Activated CD8-positive, alpha-beta T cell treated with anti-CD3 and anti-CD28 coated beads, Interleukin-2, amount 10 ng/mL, durations not matched to agents 7 days and 5 days (primary cell): Measurements from ENCODE around the gene CNP. TPM values are rescaled to one million over a fixed set of nuclear protein-coding genes. Genes with fewer than 3 reads are reported as not detected.

Source experiments
- ATAC-seq: fragments of 150-1000 bp; cut with Tn5 transposase; one replicate; pipeline ENCODE4 v1.10.0; 2021; ENCODE audit warnings: moderate library complexity
- CTCF ChIA-PET: fragments of 350-600 bp; sonication (Branson Sonifier 250); formaldehyde crosslinking; loops from one replicate; lab custom pipeline; 2021; ENCODE audit warnings: antibody characterized with exemption; lab: Charles Lee
- POLR2A ChIA-PET: fragments of 350-600 bp; sonication (Branson Sonifier 250); formaldehyde crosslinking; loops from one replicate; lab custom pipeline; 2021; ENCODE audit warnings: antibody characterized with exemption; lab: Charles Lee
- DNase-seq: peaks from one replicate; pipeline ENCODE4 v3.0.0-alpha.2; 2020
- H3K27ac Mint-ChIP-seq: one replicate; pipeline ENCODE4 v1.8.0; 2021; ENCODE audit warnings: mild to moderate bottlenecking, mixed read lengths
- H3K27me3 Mint-ChIP-seq: one replicate; pipeline ENCODE4 v1.8.0; 2021; ENCODE audit warnings: low read depth, mixed read lengths
- H3K36me3 Mint-ChIP-seq: one replicate; pipeline ENCODE4 v1.8.0; 2021; ENCODE audit warnings: low read depth, mixed read lengths
- H3K4me1 Mint-ChIP-seq: one replicate; pipeline ENCODE4 v1.8.0; 2021; ENCODE audit warnings: low read depth, mixed read lengths
- H3K4me3 Mint-ChIP-seq: one replicate; pipeline ENCODE4 v1.8.0; 2021; ENCODE audit warnings: mild to moderate bottlenecking, mixed read lengths
- H3K9me3 Mint-ChIP-seq: one replicate; pipeline ENCODE4 v1.8.0; 2022; ENCODE audit warnings: mixed read lengths; ENCODE audit not compliant: insufficient read depth
- total RNA-seq, 2 experiments: library from RNA; stranded (reverse); gene quantifications; one replicate each; pipeline ENCODE4 v1.2.3, GENCODE V29; 2021

Gene CNP
- total RNA-seq, 2 experiments from 2014 or later = 93.4 to 94.6 TPM

DNA sequence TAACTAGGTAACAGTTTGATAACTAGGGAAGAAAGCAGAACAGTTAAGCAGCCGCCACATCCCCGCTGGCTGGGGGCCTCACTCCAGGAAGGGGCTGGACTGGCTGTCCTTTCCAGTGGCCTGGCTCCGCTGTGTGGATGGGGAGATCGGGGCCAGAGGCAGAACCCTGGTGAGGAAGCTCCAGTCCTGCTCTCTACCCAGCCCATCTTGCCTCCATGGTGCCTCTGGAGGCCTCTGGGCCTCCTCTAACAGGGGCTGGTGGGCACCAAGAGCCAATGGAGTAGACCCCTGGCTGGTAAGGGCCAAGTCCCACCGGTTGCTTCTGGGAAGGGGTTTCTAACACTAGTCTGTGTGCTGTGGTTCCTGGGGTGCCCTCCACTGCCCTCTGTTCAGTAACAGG lies 8.1 kb downstream of the CNP start:
- H3K4me3 Mint-ChIP-seq = no peak overlapping the region
- POLR2A ChIA-PET = interaction anchor here (1.0 to 1.2 kb wide), 2 partner anchors 11 to 138 kb away, joined by 3 to 4 read pairs; partner anchors contain the start of gene DHX58
- ATAC-seq (no peak), DNase-seq (no peak)
- H3K4me1 Mint-ChIP-seq = peaks cover 6% of the 10 kb centered on the region
- peaks cover 65% of the 10 kb centered on the region for H3K36me3 Mint-ChIP-seq
- no peak overlapping the region for H3K27ac Mint-ChIP-seq
- no peaks in the 10 kb centered on the region for H3K9me3 Mint-ChIP-seq
- H3K27me3 Mint-ChIP-seq = no peaks in the 10 kb centered on the region
- CTCF ChIA-PET = interaction anchor here (1.0 to 1.9 kb wide), 2 partner anchors 11 to 22 kb away, joined by 3 to 4 read pairs; no protein-coding TSS in a partner anchor

DNA sequence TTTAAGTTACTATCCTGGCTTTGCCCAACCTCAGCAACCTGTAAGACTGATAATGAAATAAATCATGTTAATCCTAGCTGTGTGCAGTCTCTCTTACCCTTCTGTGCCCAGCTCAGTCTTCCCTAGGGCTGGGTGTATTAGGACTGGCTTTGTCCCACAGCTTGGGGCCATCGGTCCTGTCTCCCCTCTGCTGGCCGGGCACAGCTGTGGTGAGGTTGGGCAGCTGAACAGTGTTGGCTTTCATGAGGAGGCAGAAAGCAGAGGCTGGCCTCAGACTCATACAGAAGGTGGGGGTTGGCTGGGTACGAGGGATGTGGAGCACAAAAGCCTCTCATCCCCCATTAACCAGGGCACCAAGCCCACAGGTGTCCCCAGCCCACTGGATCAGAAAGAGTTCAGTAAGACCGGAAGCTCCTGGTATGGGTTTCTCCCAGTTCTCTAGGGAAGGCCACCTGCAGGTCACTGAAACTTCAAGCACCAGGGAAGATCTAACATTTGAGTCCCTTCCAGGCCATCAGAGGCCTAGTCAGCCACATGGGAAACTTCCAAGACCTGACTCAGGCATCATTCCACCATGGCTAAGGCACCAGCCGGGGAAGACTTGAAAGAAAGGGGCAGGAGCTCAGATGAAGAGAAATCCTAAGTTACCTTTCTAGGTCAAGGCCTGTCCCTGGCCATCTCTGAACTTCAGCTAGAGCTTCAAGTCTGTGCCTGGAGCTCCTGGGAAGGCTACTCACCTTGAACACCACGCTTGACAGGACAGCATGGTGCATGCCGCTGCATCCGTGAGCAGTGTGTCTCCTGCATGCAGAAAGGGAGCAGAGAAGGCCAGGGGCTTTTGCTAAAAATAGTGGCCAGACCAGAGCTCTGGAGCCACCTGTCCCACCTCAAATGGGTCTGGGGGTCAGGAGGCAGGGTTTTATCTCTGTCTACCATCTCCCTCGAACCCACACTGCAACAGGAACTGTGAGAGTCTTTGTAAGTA lies 8.8 kb downstream of the CNP start:
- no peak for DNase-seq
- no peaks in the 10 kb centered on the region for H3K27me3 Mint-ChIP-seq
- peaks cover 4% of the 10 kb centered on the region for H3K4me1 Mint-ChIP-seq
- ChIA-PET CTCF (interaction anchor here (0.8 to 1.9 kb wide), 3 partner anchors 8 to 21 kb away, joined by 3 to 4 read pairs (median 3); no protein-coding TSS in a partner anchor), POLR2A (interaction anchor here (0.6 to 1.0 kb wide), 2 partner anchors 10 to 45 kb away, joined by 3 to 4 read pairs; partner anchors contain the start of gene ODAD4)
- H3K4me3 Mint-ChIP-seq = no peak overlapping the region
- no peak overlapping the region for H3K27ac Mint-ChIP-seq
- peaks cover 68% of the 10 kb centered on the region for H3K36me3 Mint-ChIP-seq
- ATAC-seq = no peak
- no peaks in the 10 kb centered on the region for H3K9me3 Mint-ChIP-seq

DNA sequence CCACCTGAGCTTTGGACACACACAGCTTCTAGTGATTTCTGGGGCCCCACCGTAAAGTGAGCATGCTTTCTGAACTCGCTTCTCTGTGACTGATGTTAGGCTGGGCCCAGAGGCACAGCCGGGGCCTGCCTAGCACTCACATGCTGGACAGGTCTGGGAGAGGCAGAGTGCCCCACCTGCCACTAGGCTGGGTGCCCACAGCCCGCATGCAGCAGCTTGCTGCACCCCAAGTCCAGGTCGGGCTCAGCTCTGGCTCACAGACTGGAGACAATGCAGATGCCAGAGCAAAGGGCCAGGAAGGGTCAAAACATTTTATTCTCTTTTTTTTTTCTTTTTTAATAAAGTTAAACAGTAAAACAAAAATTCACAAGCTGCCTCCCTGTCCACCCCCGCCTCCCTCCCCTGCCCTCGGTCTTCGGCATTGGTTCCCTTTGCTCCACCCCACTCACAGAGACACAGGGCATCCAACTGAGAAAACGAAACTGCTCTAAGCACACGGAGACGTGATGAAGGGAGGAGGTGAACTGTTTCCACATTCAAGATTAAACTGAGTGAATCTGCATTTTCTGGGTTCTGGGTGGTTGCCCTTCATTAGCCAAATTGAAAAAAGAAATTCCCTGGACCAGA lies 9.7 kb downstream of the CNP start:
- Mint-ChIP-seq H3K9me3 (no peaks in the 10 kb centered on the region), H3K36me3 (peaks cover 69% of the 10 kb centered on the region), H3K4me3 (no peak overlapping the region), H3K27me3 (no peaks in the 10 kb centered on the region), H3K27ac (no peak overlapping the region), H3K4me1 (no peaks in the 10 kb centered on the region)
- ChIA-PET POLR2A (interaction anchor here (0.6 kb wide), 1 partner anchor 85 kb away, joined by 3 read pairs; no protein-coding TSS in a partner anchor), CTCF (interaction anchor here (0.8 to 1.9 kb wide), 2 partner anchors 9 to 20 kb away, joined by 3 to 4 read pairs; no protein-coding TSS in a partner anchor)
- ATAC-seq (no peak), DNase-seq (no peak)

DNA sequence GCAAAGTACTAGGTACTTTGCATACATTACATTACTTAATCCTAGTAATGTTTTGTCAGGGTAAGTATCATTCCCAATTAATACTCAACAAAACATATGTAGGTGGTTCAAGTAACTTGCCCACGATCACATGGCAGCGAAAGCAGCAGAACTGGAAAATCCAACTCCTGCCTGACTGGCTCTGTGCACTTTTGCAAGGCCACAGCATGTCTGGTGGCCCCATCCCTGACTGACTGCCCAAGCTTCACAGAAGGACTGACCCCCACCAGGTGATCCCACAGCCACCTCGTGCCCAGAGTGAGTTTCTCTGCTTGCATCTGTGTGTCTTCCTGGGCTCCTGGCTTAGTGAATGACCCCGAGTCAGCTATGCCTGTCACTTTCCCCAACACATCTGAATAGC lies 11.4 kb downstream of the CNP start:
- ATAC-seq (no peak), DNase-seq (no peak)
- Mint-ChIP-seq H3K9me3 (no peaks in the 10 kb centered on the region), H3K4me1 (no peaks in the 10 kb centered on the region), H3K4me3 (no peak overlapping the region), H3K27ac (peak overlapping the region; percentile 0), H3K27me3 (no peaks in the 10 kb centered on the region), H3K36me3 (peaks cover 72% of the 10 kb centered on the region)
- ChIA-PET CTCF (interaction anchor here (1.3 kb wide), 1 partner anchor 15 kb away, joined by 5 read pairs; no protein-coding TSS in a partner anchor), POLR2A (no interaction called here)

DNA sequence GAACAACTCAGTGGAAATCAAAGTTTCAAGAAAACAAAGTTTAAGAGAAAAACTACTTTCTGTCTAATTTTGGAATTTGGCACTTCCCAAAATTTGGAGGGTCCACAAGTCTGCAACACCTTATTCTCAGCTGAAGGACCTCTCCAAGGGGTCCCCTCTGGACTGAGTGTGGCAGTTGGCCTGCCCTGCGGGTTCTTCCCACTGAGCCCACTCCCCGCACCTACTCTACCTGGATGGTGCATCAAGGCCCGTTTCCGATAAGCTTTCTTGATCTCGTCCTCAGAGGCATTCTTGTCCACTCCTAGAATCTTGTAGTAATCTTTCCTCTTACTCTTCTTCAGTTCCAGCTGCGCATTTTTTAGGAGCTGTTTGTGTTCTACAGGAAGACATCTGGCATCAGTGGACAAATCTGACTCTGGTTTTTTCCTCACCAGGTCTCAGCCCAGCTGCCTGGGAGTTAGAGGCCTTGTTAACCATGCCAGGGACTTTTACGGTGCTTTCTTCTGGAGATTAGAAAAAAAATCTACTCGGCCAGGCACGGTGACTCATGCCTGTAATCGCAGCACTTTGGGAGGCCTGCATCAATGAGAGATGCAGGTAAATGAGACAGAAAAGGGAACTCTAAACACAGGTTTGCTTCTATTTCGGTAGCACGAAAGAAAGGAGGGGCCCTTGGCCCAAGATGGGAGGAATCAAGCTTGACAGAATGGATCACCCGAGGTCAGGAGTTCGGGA lies 15.6 kb downstream of the CNP start:
- no peak for ATAC-seq
- Mint-ChIP-seq H3K4me3 (no peak overlapping the region), H3K36me3 (peaks cover 68% of the 10 kb centered on the region), H3K9me3 (no peaks in the 10 kb centered on the region), H3K27ac (no peak overlapping the region), H3K27me3 (no peaks in the 10 kb centered on the region), H3K4me1 (no peaks in the 10 kb centered on the region)
- DNase-seq = no peak
- CTCF ChIA-PET = no interaction called here
- POLR2A ChIA-PET = interaction anchor here (2.1 kb wide), 1 partner anchor 10 kb away, joined by 6 read pairs; no protein-coding TSS in a partner anchor

DNA sequence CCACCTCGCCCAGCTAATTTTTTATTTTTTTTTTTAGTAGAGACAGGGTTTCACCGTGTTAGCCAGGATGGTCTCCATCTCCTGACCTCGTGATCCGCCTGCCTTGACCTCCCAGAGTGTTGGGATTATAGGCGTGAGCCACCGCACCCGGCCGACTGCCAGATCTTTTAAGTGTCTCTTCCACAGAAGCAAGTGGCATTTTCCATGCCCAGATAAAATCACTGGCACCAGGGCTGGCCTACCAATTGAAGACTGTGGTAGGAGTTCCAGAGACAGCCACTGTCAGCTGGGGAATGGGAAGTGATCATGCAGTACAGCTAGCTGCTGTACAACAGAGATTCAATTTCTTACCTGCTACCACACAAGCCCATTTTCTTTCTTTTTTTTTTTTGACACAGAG lies 17.9 kb downstream of the CNP start:
- ATAC-seq = no peak
- Mint-ChIP-seq H3K27me3 (no peaks in the 10 kb centered on the region), H3K4me1 (no peaks in the 10 kb centered on the region), H3K36me3 (peaks cover 73% of the 10 kb centered on the region), H3K27ac (no peak overlapping the region), H3K9me3 (no peaks in the 10 kb centered on the region), H3K4me3 (no peak overlapping the region)
- ChIA-PET CTCF (no interaction called here), POLR2A (interaction anchor here (1.7 kb wide), 1 partner anchor 17 kb away, joined by 7 read pairs; the partner anchor contains the start of gene CNP)
- no peak for DNase-seq

DNA sequence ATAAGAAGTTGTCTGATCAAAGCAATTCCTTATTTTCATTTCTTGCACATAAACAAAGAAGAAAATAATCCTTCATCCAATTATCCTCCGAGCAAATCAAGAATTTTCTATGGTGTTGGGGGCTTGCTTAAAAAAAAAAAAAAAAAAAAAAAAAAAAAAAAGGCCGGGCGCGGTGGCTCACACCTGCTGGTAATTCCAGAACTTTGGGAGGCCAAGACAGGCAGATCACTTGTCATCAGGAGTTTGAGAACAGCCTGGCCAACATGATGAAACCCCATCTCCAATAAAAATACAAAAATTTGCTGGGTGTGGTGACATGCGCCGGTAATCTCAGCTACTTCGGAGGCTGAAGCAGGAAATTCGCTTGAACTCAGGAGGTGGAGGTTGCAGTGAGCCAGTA lies 19.3 kb downstream of the CNP start:
- no peaks in the 10 kb centered on the region for H3K4me1 Mint-ChIP-seq
- DNase-seq (no peak), ATAC-seq (no peak)
- H3K9me3 Mint-ChIP-seq = no peaks in the 10 kb centered on the region
- ChIA-PET CTCF (interaction anchor here (1.0 kb wide), 1 partner anchor 22 kb away, joined by 3 read pairs; no protein-coding TSS in a partner anchor), POLR2A (interaction anchor here (1.1 kb wide), 1 partner anchor 11 kb away, joined by 4 read pairs; no protein-coding TSS in a partner anchor)
- H3K36me3 Mint-ChIP-seq = peaks cover 69% of the 10 kb centered on the region
- H3K27ac Mint-ChIP-seq = no peak overlapping the region
- no peaks in the 10 kb centered on the region for H3K27me3 Mint-ChIP-seq
- no peak overlapping the region for H3K4me3 Mint-ChIP-seq

DNA sequence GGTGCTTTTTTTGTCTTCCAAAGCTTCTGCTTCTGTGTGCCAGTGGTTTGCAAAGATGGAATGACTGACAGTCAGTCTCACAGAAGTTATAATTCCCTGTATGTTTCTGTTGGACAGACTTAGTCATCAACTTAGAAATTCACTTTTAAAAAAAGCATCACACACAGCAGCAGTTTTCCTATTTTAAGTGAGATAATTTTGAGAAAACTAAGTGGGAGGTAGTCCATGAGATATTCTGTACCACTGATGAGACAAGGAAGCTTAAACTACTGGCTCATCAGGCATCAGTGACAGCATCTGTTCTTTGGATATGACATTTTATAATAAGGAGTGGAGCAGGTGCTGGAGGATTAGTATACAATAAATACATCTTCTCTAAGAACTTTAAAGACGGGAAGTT lies 20.0 kb downstream of the CNP start:
- no peak overlapping the region for H3K27ac Mint-ChIP-seq
- H3K9me3 Mint-ChIP-seq = no peaks in the 10 kb centered on the region
- ChIA-PET POLR2A (no interaction called here), CTCF (interaction anchor here (1.0 kb wide), 1 partner anchor 23 kb away, joined by 3 read pairs; no protein-coding TSS in a partner anchor)
- ATAC-seq (no peak), DNase-seq (no peak)
- H3K4me3 Mint-ChIP-seq = no peak overlapping the region
- no peaks in the 10 kb centered on the region for H3K27me3 Mint-ChIP-seq
- no peaks in the 10 kb centered on the region for H3K4me1 Mint-ChIP-seq
- peaks cover 71% of the 10 kb centered on the region for H3K36me3 Mint-ChIP-seq

DNA sequence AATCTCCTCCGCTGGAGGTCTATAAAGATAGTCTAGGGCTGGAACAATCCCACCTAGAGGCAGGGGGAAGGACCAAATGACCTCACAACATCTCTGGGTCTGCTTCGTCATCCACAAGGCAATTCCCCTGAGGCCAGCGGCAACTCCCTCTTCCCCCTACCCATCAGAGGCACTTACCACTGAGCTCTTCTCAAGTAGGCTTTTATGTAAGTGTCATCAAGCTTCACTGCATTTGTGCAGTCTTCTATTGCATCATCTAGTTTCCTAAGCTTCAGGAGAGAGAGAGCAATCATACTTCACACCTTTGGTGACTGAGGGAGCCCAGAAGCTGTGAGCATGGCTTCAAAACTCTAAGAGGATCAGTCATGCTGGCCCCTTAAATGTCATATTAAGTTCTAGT lies 21.0 kb downstream of the CNP start:
- peaks cover 66% of the 10 kb centered on the region for H3K36me3 Mint-ChIP-seq

DNA sequence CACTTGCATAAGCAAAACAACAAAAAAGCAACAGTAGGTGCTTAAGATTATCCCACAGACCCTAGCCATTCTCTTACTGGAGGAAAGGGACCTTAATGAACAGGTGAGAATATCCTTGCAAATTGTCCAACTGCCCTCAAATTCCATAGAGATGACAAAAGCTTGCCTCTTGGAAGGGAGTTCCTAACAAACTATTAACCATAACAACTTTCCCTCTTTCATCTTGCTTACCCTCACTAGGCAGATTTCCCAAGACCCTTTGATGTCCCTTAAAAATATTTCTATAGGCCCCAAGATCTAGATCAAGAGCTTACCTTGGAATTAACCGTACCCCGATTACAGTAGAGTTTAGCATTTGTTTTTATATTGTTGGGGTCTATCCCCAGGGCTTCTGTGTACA lies 21.8 kb downstream of the CNP start:
- CTCF ChIA-PET = interaction anchor here (1.4 to 2.7 kb wide), 3 partner anchors 26 to 127 kb away, joined by 3 to 10 read pairs (median 3); partner anchors contain the start of gene NKIRAS2
- Mint-ChIP-seq H3K27me3 (no peaks in the 10 kb centered on the region), H3K4me1 (no peaks in the 10 kb centered on the region), H3K36me3 (peaks cover 68% of the 10 kb centered on the region), H3K27ac (no peak overlapping the region), H3K4me3 (no peak overlapping the region), H3K9me3 (no peaks in the 10 kb centered on the region)
- no peak for ATAC-seq
- no peak for DNase-seq
- POLR2A ChIA-PET = interaction anchor here (1.2 to 2.3 kb wide), 2 partner anchors 9 to 21 kb away, joined by 3 to 8 read pairs; partner anchors contain the start of gene CNP

More for the DNA sequence above, 21.0 kb downstream of the CNP start:
- no peaks in the 10 kb centered on the region for H3K27me3 Mint-ChIP-seq
- no peak overlapping the region for H3K4me3 Mint-ChIP-seq
- ATAC-seq (no peak), DNase-seq (no peak)
- no peak overlapping the region for H3K27ac Mint-ChIP-seq
- no peaks in the 10 kb centered on the region for H3K4me1 Mint-ChIP-seq
- ChIA-PET CTCF (interaction anchor here (1.4 to 2.7 kb wide), 2 partner anchors 25 to 128 kb away, joined by 3 to 10 read pairs; no protein-coding TSS in a partner anchor), POLR2A (interaction anchor here (1.2 to 2.3 kb wide), 2 partner anchors 10 to 20 kb away, joined by 3 to 8 read pairs; partner anchors contain the start of gene CNP)
- no peaks in the 10 kb centered on the region for H3K9me3 Mint-ChIP-seq
